HG03108 (cell line): ENCODE results near the gene ABHD10.

Experiments
- ATAC-seq: cut with Tn5 transposase; IDR thresholded peaks from one replicate; pipeline ENCODE4 v1.9.1; 2021; ENCODE audit warnings: moderate library complexity; ENCODE audit not compliant: unreplicated experiment

ABHD10 gene

GRCh38 chr3:111963424-111963823 lies 15.4 kb upstream of the ABHD10 start:
- no peak for ATAC-seq

GRCh38 chr3:111965484-111965883 lies 13.3 kb upstream of the ABHD10 start:
- no peak for ATAC-seq

- ATAC-seq, result no peak
Measured at GRCh38 chr3:111967068-111967467, 11.8 kb upstream of the ABHD10 start.

GRCh38 chr3:111967651-111968274 lies 11.1 kb upstream of the ABHD10 start:
- peak; percentile 81 for ATAC-seq

- ATAC-seq, result no peak
Measured at GRCh38 chr3:111968319-111969054, 10.3 kb upstream of the ABHD10 start.

- no peak for ATAC-seq
Measured at GRCh38 chr3:111970376-111970775, 8.4 kb upstream of the ABHD10 start.

- ATAC-seq, result no peak
Measured at GRCh38 chr3:111971533-111972130, 7.2 kb upstream of the ABHD10 start.

GRCh38 chr3:111972891-111973290 lies 5.9 kb upstream of the ABHD10 start:
- no peak for ATAC-seq

GRCh38 chr3:111975131-111975530 lies 3.7 kb upstream of the ABHD10 start:
- no peak for ATAC-seq

- no peak for ATAC-seq
Measured at GRCh38 chr3:111976254-111976653, 2.6 kb upstream of the ABHD10 start.

GRCh38 chr3:111979434-111980038 lies 710 bp downstream of the ABHD10 start:
- peak; percentile 30 for ATAC-seq

- no peak for ATAC-seq
Measured at GRCh38 chr3:111980716-111981456, 2.1 kb downstream of the ABHD10 start.

GRCh38 chr3:111981457-111981763 lies 2.6 kb downstream of the ABHD10 start:
- no peak for ATAC-seq

- ATAC-seq, result no peak
Measured at GRCh38 chr3:111984636-111985298, 5.9 kb downstream of the ABHD10 start.

GRCh38 chr3:111986800-111987199 lies 8.0 kb downstream of the ABHD10 start:
- ATAC-seq, result no peak

GRCh38 chr3:111989061-111989678 lies 10.3 kb downstream of the ABHD10 start:
- ATAC-seq, result peak; percentile 83

- ATAC-seq, result no peak
Measured at GRCh38 chr3:111993038-111993437, 14.2 kb downstream of the ABHD10 start.

- ATAC-seq, result no peak
Measured at GRCh38 chr3:111998636-111999483, 20.0 kb downstream of the ABHD10 start, which contains the start of gene TAGLN3. TAGLN3 (plus strand) TSS chr3:111998922; CDS start chr3:111999423, 501 bp downstream.
